Endothelial cell (in vitro differentiated cells): Measurements from ENCODE around the gene MEIOSIN. TPM values are rescaled to one million over a fixed set of nuclear protein-coding genes. Genes with fewer than 3 reads are reported as not detected.

Source experiments
- total RNA-seq: library from RNA; stranded (reverse); fragmentation: NEBNext Ultra II Directional; extraction: Animal tissue kit (Norgen Biotek cat#: 25700); gene quantifications from one replicate; pipeline ENCODE4 v1.2.1, GENCODE V29; 2021; ENCODE audit not compliant: unreplicated experiment

MEIOSIN gene
- total RNA-seq, 1 donor from 2014 or later = not detected

Other genes starting within 250 kb of the MEIOSIN start
- gene RTN2, start 236.4 kb upstream of the MEIOSIN start, total RNA-seq = 25.3 TPM
- gene PPM1N, start 235.0 kb upstream of the MEIOSIN start, total RNA-seq = 0.33 TPM
- gene VASP, start 226.0 kb upstream of the MEIOSIN start, total RNA-seq = 246 TPM
- gene OPA3, start 148.6 kb upstream of the MEIOSIN start, total RNA-seq = 13.4 TPM
- 13.5 TPM for gene GPR4, start 131.2 kb upstream of the MEIOSIN start, total RNA-seq
- 20.3 TPM for gene EML2, start 94.0 kb upstream of the MEIOSIN start, total RNA-seq
- 1.6 TPM for gene GIPR, start 65.2 kb upstream of the MEIOSIN start, total RNA-seq
- gene SNRPD2, start 41.5 kb upstream of the MEIOSIN start, total RNA-seq = 479 TPM
- gene QPCTL, start 40.8 kb upstream of the MEIOSIN start, total RNA-seq = 10.6 TPM
- gene FBXO46, start 2.5 kb upstream of the MEIOSIN start, total RNA-seq = 29.9 TPM
- 21.9 TPM for gene SIX5, start 35.8 kb downstream of the MEIOSIN start, total RNA-seq
- 80.3 TPM for gene DMPK, start 49.1 kb downstream of the MEIOSIN start, total RNA-seq
- 95.3 TPM for gene DMWD, start 59.4 kb downstream of the MEIOSIN start, total RNA-seq
- gene RSPH6A, start 81.9 kb downstream of the MEIOSIN start, total RNA-seq = 0.28 TPM
- 70.7 TPM for gene SYMPK, start 129.7 kb downstream of the MEIOSIN start, total RNA-seq
- gene FOXA3, start 130.9 kb downstream of the MEIOSIN start, total RNA-seq = 1.1 TPM
- 17.6 TPM for gene IRF2BP1, start 152.7 kb downstream of the MEIOSIN start, total RNA-seq
- 9.0 TPM for gene MYPOP, start 169.2 kb downstream of the MEIOSIN start, total RNA-seq
- gene NANOS2, start 181.3 kb downstream of the MEIOSIN start, total RNA-seq = not detected
- 86.0 TPM for gene NOVA2, start 240.4 kb downstream of the MEIOSIN start, total RNA-seq